HG03354 (cell line): Measurements from ENCODE around the gene VASP.

Source experiments
- ATAC-seq: cut with Tn5 transposase; IDR thresholded peaks from one replicate; pipeline ENCODE4 v1.9.1; 2021; ENCODE audit warnings: mild to moderate bottlenecking; ENCODE audit not compliant: unreplicated experiment, poor library complexity, severe bottlenecking

The VASP gene

GRCh38 chr19:45506989-45507871 lies at the start of gene VASP:
Gene VASP, plus strand, starts transcription at chr19:45507479. Its CDS starts 293 bp downstream, at chr19:45507772.
- peak; percentile 49 for ATAC-seq

DNA sequence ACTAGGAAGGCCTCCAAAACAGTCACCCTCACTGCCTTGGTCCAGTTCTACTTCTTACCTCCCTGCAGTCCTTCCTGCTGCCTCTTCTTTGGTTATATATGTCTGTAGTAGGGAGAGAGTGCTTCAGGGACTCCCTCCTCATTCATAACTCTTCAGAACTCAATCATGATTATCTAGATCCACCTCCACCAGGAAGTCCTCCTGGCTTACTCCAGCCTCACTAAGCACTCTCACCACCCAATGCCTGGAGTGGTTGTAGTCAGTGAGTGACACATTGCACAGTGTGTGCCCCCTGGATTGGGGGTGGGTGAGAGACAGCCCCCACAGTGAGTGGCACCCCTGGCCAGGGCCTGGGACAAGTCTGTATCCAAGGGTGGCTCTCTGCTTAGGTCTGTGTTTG lies 49.5 kb upstream of the VASP start:
- ATAC-seq, result no peak

GRCh38 chr19:45460807-45461347 lies 46.4 kb upstream of the VASP start:
- no peak for ATAC-seq

DNA sequence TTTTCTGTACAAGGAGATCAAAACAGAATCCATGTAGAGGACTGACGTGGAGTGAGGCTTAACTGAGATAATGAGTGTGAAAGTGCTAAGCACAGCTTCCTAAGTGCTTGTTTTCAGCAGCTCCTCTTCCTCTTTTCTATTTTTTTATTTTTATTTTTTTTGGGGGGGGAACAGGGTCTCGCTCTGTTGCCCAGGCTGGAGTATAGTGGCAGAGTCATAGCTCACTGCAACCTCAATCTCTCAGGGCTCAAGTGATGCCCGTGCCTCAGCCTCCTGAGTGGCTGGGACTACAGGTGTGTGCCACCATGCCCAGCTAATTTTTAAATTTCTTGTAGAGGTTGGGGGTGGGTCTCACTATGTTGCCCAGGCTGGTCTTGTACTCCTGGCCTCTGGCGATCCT lies 45.1 kb upstream of the VASP start:
- no peak for ATAC-seq

DNA sequence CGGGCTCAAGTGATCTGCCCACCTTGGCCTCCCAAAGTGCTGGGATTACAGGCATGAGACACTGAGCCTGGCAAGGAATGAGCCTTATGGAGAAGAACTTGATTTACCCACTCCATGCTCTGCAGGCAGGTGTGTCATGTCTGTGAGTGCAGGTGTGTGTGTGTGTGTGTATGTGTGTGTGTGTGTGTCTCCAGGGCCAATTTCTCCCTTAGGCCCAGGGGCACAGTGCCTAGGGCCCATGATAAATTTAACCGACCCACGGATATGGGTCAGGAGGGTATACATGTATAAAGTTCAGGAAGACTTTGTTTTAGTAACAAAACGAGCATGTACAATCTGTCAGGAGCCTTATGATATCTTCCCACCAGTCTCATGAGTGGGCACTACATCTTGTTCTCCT lies 44.0 kb upstream of the VASP start:
- no peak for ATAC-seq

DNA sequence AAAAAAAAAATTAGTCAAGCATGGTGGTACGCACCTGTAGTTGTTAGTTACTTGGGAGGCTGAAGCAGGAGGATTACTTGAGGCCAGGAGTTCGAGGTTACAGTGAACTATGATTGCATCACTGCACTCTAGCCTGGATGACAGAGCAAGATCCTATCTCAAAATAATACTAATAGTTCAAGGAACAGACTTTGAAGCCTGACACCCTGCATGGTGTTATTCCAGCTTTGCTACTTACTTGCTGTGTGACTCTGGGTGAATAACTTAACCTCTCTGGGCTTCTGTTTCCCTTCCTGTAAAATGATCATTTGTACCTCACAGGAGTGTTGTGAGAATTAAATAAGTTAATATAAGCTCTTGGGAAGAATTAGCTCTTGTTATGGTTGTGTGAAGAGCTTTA lies 43.0 kb upstream of the VASP start:
- ATAC-seq, result no peak

DNA sequence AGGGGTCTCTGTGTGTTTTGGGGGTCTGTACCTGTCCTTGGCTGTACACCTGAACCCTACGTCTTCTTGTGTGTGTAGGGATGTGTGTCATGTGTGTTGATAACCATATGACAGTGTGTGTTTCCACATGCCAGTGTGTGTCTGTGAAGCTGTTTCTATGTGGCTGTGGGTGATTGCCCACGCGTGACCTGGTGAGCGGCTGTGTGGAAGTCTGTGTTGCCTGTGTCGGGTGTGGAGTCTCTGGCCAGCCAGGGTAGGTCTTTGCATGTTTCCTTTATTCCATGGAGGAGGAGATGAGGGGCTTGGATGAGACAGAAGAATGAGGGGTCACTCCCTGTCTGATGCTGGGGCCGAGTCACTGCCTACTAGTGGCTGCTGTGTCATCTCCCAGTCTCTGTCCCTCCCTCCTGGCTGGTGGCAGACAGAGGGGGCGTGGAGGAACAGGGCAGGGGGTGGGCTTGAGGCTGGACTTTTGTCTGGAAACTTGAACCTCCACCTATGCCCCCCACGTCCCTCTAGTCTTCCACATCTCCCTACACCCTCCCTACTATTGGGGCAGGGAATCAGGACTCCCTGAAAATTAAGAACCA lies 42.3 kb upstream of the VASP start:
- ATAC-seq, result no peak

DNA sequence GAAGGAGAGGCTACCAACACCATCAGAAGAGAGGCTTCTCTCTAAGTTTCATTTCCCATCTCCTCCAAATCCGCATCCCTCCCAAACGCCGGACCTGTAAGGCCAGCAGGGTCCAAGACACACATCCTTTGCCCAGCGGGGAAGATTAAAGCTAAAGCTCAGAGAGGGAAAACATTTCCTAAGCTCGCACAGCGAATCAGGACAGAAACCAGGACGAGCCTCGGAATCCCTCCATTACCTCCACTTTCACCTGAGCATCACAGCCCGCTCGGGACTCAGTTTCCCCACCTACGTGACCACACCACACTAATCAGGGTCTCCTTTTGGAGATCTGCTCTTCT lies 40.2 kb upstream of the VASP start:
- ATAC-seq, result no peak

DNA sequence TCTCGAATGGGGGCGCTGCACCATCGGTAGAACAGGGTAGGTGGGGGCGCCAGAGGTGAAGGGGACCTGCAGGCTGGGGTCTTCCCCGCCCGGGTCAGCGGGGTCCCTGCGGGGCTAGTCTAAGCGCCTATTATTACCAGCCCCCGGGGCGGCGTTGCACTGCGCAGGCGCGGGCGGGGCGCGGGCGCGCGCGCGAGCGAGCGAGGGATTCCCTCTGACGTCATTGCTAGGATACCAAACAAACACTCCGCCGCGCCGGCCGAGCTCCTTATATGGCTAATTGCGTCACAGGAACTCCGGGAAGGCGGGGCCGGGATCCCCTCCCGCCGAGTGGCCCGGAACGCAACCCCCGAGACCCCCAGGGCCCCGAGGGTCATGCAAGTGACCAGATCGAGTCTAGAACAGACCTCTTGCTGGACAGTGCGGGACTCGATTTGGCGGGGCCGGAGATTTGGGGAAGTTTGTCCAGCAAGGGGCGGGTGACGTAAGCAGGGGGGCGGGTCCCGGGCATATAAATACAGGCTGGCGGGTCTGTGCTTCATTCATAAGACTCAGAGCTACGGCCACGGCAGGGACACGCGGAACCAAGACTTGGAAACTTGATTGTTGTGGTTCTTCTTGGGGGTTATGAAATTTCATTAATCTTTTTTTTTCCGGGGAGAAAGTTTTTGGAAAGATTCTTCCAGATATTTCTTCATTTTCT lies 39.7 kb upstream of the VASP start, which contains the start of gene FOSB:
Gene FOSB, plus strand, starts transcription at position 541 of the 703 bp plus-strand sequence. CDS start 591 bp downstream, outside the sequence.
- peak; percentile 55 for ATAC-seq

- peak; percentile 3 for ATAC-seq
Observed at GRCh38 chr19:45468159-45468651, 39.1 kb upstream of the VASP start.

DNA sequence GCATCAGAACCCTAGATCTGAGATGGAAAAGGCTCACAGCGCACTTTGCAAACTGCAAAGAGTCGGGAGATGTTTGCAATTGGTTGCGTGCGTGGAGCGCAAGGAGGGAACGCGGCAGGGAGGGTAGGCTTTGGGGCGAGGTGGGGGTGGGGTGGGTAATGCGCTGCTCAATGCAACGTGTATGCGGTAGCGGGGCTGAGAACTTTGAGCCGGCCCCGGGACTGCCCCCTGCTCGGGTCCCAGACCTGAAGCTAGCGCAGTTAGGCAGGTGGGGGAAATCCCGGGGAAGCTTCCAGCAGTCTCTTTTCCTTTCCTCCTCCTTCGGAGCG lies 38.5 kb upstream of the VASP start:
- ATAC-seq, result peak; percentile 18

- peak; percentile 51 for ATAC-seq
Observed at GRCh38 chr19:45469132-45469944, 37.9 kb upstream of the VASP start.

DNA sequence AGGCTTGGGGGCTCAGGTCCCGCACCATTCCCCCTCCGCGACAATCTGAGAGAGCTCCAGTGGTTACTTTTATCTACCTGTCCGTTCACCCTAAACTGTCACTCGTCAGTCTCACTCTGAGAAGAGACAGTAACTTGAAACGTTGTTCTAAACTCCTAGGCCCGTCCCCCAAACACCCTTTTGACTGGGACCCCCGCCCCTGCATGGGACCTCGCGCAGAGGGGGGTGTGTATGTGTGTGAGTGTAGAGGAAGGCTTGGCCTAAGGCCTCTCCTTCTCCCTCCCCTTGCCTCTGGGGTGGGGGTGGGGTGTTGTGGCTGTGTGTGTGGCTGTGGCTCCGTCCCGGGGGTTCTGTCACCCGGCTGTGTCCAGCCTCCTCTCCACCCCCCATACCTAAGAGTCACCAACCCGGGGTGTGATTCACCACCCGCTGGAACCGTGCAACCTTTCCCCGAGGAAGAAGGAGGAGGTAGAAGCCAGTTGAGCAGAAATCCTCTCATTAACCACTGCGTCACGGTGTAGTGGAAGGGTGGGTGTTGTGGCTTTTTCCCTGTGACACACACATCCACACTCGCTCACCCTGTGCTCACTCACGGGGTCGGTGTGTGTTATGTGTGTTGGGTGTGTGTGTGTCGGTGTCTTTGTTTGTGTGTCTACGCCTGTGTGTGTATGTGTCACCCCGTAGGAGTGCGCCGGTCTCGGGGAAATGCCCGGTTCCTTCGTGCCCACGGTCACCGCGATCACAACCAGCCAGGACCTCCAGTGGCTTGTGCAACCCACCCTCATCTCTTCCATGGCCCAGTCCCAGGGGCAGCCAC lies 37.1 kb upstream of the VASP start:
- no peak for ATAC-seq

GRCh38 chr19:45470762-45471081 lies 36.6 kb upstream of the VASP start:
- ATAC-seq, result no peak

DNA sequence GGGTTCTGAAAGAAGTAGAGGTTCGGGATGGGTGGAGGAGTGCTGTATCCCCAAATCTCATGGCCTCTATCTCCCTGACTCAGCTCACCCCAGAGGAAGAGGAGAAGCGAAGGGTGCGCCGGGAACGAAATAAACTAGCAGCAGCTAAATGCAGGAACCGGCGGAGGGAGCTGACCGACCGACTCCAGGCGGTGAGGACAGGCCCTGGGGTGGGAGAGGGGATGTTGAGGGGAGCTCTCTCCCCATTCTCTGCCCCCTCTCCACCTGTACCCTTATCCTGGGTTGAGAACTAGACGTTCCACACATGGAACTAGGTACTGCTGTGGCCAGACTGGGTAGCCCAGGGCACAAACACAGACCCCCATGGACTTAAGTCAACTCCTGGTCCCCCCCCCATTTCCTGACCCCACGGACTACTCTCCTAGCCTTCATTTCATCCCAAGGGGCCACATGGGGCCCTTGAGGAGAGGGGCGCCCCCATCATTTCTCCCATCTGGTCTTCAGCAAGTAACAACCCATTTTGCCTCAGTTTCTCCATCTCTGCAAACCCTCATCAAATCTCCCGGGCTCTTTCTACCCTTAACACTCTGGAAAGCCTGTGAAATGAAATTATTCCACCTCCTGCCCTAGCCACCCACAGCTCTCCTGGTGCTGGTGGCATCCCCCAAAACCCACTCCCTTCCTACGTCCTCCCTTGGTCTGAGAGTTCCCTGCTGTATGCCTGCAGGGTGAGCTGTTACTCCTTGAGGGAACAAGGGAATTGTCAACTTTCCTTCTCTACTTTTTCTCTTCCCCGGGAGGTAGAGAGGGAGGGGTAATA lies 36.0 kb upstream of the VASP start:
- no peak for ATAC-seq

- ATAC-seq, result no peak
Observed at GRCh38 chr19:45471931-45472562, 35.2 kb upstream of the VASP start.

DNA sequence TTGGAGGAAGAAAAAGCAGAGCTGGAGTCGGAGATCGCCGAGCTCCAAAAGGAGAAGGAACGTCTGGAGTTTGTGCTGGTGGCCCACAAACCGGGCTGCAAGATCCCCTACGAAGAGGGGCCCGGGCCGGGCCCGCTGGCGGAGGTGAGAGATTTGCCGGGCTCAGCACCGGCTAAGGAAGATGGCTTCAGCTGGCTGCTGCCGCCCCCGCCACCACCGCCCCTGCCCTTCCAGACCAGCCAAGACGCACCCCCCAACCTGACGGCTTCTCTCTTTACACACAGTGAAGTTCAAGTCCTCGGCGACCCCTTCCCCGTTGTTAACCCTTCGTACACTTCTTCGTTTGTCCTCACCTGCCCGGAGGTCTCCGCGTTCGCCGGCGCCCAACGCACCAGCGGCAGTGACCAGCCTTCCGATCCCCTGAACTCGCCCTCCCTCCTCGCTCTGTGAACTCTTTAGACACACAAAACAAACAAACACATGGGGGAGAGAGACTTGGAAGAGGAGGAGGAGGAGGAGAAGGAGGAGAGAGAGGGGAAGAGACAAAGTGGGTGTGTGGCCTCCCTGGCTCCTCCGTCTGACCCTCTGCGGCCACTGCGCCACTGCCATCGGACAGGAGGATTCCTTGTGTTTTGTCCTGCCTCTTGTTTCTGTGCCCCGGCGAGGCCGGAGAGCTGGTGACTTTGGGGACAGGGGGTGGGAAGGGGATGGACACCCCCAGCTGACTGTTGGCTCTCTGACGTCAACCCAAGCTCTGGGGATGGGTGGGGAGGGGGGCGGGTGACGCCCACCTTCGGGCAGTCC lies 34.5 kb upstream of the VASP start:
- no peak for ATAC-seq
